HG03521 (cell line): ENCODE results near the gene BBLN.

Experiments used
- ATAC-seq: cut with Tn5 transposase; IDR thresholded peaks from one replicate; pipeline ENCODE4 v1.9.1; 2021; ENCODE audit warnings: mild to moderate bottlenecking, moderate library complexity; ENCODE audit not compliant: unreplicated experiment

The BBLN gene

DNA sequence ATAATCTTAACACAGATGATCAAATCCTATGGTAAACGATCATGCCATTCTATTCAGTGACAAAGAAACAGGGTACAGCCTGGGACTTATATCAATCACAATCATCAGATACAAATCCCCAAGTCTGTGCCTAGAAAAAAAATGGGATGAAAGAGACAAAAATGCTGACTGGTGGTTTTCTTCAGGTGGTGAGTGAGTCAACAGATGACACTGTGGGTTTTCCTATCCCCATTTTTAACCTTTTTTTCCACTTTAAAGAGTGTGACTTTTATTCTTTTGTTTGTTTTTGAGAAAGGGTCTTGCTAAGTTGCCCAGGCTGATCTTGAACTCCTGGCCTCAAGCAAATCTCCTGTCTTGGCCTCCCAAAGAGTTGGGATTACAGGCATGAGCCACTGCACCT, 28.1 kb downstream of the BBLN start:
- no peak for ATAC-seq

DNA sequence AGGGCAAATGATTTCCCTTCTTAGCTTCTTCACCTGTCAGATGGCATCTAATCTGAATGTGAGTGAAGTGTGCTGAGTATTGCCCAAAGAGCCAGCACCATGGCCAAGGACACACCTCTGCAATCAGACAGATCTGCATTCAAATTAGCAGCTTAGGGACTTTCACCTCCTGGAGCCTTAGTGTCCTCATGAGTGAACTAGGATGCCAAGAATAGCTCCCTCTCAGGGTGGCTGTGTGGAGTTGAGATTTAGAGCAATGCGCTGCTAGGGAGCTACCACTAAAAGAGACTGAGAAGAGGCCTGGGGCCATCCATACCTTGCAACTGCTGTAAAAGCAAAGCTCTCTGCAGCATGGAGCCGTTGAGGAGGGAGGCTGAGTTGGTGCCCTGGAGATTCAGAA, 29.9 kb downstream of the BBLN start:
- no peak for ATAC-seq

DNA sequence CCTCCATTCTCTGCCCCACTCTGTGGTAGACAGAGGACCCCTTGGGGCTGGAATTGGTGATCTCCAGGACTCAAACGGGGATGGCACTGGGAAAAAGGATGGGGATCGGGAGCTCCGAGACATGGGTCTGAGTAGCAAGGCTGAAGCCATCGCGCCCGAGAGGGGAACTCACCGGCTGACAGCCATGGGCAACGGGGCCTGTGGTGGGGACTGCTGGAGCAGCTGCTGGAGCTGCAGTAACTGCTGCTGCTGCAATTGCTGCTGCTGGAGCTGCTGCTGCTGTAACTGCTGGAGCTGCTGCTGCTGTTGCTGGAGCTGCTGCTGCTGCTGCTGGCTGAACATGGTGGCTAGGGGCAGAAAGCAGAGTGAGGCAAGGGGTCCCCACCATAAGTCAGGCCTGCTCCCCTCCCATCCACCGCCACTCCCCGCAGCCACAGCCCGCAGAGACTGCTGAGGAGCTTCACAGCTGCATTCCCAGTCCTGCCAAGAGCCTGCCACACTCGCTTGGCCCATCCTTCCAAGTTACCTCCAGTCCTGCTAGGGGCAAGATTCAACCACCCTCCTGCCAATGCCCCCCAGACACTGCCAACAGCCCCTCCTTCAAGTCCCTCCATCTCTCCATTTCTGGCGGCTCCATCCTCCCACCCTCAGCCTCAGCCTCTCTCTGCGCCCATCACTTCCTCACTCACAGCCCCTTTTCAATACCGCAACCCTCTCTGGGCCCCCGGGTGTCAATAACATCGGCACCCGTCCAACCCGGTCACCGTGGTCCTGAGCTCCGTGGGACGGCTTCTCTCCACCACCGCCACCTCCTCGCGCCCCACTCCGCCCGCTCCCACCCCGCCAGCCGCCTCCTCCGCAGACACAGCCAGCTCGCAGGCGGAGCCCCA, 30.7 kb downstream of the BBLN start:
- no peak for ATAC-seq

DNA sequence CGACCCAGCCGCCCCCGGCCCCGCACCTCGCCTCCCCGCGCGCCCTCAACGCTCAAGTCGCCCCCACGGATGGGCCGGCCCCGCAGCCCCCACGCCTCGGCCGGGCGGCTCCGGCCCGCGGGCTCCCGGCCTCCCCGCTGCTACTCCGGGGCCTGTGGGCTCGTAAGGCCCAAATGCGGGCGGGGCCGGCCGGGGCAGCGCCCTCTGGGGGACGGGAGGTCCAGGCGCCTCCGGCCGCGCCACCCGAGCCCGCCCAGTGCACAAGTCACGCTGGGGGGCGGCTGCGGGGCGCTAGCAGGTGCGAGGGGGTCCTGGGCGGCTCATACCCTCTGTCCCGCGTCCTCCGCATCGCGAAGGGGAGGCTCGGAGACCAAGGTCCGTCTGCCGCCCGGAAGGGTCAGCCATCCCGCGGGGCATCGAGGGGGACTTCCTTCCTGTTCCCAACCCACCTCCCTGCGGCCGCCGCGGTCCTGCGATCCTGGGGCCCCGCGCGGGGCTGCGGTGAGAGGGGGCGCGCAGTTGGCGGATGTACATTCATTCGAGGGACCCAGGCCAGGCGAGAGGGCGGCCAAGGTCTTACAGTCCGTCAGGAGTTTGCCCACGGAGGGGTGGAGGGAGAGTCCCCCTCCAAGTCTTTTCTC, 31.5 kb downstream of the BBLN start, which contains the start of gene CIZ1:
CIZ1 (minus strand) TSS at position 167 of the 641 bp plus-strand sequence. CDS start 715 bp downstream, outside the sequence.
- peak; percentile 78 for ATAC-seq

DNA sequence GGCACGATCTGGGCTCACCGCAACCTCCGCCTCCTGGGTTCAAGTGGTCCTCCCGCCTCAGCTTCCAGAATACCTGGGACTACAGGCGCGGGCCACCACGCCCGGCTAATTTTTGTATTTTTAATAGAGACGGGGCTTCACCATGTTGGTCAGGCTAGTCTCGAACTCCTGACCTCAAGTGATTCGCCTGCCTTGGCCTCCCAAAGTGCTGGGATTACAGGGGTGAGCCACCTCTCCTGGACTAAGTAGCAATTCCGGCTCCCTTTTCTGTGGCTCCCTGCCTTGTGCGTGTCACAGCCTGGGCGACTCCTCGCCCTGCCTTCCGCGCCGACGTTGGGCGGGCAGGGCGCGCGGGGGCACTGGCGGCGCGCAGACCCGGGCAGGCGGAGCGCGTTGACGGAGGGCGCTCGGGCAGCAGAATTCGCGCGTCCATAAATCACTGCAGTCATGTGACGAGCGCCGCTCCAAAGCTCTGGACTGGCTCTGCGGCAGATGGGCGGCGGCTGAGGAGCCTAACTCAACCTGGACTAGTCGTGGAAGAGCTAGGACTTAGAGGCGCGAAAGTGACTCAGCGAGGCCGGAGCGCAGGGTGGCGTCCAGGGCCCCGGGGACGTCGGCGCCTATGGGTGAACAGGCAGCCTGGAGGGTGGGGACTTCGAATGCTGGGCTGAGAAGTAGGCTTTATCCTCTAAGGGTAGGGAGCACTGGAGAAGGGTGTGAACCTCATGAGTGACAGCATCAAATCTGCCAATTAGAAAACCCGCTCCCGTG, 32.7 kb downstream of the BBLN start:
- peak; percentile 42 for ATAC-seq

DNA sequence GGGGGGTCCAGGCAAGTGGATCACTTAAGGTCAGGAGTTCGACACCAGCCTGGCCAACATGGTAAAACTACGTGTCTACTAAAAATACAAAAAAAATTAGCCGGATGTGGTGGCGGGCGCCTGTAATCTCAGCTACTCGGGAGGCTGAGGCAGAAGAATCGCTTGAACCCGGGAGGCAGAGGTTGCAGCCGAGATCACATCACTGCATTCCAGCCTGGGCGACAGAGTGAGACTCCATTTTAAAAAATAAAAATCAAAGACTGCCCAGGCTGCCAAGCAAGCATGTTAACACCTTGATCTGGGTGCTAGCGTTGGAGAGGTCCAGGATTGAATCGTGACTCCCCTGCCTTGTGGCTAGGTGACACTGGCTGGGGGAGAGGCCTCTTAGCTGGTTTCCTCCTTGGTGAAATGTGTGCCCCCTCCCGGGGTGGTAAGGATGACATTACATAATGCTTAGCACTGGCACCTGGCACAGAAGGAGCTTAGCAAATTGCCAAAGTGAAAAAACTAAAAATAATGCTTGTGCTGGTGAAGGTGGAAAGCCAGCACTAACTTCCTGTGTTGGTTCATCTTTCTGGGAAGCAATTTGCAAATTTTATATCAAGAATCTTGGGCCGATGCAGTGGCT, 33.5 kb downstream of the BBLN start:
- no peak for ATAC-seq

DNA sequence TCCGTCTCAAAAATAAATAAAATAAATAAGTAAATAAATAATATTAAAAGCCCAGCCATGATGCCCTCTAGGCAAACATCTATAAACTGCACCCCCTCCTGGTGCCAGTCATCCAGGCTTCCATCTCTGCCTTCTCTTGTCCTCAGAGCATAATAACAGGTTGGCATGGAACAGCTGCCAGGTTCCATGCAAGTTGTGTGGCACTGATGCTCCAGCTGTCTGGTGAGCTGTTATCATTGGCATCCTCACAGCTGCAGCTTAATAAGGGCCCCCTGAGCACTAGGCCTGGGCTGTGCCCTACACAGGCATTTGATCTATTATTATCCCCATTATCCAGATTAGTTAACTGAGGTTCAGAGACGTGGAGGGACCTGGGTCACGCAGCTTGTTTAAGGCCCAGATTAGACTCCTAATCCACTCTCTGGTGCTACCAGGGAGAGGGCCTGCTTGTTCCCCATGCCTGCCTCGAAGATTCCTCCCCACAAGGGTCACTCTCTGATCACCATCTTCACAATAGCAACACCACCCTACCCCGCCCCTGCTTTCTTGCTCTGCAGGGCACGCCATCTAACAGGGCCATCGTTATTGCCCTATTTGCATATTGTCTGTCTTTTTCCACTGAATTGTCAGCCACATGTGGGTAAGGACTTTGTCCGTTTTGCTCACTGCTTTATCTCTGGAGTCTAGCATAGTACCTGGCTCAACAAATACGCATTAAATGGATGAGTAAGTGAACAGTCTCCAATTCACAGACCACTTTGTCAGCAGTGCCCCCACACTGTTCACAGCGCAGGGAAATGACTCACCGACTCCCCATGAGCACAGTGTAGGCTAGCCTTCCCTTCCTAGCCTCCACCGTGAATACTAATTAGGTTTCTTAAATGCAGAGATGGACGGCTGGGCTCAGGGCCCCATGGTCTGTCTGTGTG, 41.6 kb downstream of the BBLN start:
- no peak for ATAC-seq

DNA sequence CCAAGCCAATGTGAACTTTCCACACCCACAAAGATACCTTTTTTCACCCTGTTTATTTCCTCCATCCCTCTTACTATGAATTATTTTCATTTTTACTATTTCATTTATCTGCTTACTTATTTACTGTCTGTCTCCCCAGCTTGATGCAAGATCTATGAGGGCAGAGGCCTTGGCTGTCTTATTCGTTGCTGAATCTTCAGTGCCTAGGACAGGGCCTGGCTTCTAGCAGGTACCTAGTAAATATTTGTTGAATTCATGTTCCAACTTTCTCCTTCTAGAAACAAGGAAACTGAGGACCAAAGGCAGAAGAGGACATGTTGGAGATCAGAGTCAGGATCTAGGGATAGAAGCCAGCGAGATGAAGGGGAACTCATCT, 42.6 kb downstream of the BBLN start:
- ATAC-seq: no peak

DNA sequence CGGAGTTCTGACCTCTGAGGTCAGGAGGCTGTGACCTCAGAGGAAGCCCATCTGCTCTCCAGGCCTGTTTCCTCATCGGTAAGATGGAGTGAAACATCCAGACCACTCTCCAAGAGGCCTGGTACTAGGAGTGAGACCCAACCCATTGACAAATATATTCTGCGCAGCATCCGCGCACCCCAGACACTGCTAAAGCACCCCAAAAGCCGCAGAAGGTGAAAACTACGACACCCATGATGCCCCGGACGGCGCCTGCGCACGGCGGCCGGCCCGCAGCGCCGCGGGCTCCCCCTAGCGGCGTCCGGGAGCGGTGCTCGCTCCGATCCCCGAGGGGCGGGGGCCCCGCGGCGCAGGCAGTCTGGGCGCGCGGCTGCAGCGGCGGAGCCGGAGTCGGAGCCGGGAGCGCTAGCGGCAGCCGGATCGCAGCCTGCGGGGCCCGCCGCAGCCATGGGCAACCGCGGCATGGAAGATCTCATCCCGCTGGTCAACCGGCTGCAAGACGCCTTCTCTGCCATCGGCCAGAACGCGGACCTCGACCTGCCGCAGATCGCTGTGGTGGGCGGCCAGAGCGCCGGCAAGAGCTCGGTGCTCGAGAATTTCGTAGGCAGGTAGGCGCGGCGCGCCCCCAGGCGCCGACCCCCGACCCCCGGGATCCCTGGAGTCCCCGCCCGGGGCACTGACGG, 43.1 kb downstream of the BBLN start, which contains the start of gene DNM1:
DNM1 (plus strand) TSS at position 356 of the 683 bp plus-strand sequence; CDS start at position 448, 92 bp downstream.
- ATAC-seq: peak; percentile 80

DNA sequence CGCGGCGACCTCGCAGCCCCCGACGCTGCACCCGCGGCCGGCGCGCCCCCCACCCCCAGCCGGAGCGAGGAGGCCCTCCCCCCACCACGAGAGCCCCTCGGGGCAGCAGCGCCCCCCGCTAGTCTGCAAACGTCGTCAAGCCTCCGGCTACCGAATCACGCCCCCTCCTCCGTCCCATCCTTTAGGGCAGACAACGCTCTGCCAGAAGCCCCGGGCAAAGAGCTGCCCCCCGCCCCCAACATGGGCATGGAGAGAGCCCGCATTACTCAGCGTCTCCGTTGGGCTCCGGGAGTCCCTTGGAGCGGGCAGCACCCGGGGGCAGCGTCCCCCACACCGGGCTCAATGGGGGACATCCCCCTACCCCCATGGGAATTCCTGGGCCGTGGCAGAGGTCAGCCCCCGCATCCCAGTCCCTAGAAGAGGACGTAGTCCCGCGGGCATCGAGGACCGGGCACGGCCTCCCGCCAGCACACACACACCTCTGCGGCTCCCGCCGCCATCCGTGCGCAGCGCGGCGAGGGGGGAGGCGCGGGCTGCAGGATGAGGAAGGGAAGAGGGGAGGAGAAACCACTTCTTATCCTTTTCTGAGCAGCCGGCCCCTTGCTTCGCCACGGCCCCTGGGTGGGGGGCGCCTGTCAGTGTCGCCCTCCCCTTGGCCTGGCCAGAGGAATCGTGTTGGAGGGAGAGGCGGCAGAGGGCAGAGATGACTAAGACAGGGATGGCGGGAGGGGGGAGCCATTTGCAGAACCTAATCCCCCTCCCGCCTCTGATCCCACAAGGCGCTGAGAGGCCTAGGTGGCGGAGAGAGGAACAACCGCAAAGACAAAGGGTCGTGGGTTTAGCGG, 43.9 kb downstream of the BBLN start:
- ATAC-seq: no peak

DNA sequence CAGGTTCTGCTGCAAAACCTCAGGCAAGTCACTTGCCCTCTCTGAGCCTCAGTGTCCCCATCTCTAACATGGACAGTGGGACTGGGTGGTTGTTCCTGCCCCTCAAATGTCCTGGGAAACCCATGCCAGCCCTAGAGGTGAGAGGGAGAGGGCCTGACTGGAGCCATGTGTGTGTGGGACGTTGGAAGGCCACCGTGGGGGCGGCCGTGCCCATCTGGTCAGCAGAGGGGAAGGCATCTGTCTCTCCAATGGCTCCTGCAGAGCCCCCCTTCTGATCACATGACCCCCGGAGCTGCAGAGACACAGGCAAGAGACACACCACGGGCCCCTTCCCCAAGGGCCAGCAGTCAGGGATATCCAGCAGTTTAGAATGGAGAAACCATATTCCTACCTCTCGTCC, 44.8 kb downstream of the BBLN start:
- no peak for ATAC-seq

DNA sequence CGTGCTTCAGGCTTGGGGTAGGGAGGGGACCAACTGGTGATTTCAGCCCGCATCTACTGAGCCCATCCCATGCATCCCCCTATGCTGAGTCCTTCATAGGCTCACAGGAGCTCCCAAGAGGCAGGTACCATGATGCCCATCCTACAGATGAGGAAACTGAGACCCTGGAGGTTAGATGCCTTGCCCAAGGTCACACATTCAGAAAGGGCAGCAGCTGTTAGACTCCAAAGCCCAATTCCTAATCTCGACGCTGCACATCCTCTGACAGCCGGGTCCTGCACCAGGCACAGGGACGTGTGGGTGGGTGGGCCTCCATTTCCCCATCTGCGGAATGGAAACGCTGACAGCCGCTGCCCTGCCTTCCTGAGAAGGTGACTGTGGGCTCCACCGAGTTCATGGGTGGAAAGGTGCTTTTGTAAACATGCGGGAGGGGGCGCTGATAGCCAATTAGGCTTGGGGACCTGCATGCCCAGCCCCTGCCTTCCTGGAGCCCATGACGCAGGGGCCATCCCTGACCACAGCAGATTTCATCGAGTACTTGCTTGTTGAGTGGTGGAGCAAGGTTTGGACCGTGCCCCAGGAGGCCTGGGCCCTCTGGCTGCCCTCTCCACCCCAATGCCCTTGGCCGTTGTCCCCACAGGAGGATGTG, 45.4 kb downstream of the BBLN start:
- no peak for ATAC-seq

DNA sequence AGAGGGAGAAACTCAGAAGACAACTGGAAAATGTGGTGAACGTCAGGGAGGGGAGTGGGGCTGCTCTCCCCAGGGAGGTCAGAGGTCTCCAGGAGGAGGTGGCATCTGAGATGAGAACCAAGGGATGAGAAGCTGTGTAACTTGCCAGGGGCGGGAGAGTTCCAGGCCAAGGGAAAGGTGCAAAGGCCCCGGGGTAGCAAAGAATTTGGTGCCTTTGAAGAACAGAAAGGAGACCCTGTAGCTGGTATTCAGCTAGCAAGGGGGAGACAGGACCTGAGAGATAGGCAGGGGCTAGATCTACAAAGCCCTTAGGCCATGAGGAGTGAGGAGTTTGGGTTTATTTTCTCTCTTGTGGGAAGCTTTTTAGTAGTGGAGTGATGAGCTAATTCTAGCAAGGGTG, 46.4 kb downstream of the BBLN start:
- ATAC-seq: no peak

DNA sequence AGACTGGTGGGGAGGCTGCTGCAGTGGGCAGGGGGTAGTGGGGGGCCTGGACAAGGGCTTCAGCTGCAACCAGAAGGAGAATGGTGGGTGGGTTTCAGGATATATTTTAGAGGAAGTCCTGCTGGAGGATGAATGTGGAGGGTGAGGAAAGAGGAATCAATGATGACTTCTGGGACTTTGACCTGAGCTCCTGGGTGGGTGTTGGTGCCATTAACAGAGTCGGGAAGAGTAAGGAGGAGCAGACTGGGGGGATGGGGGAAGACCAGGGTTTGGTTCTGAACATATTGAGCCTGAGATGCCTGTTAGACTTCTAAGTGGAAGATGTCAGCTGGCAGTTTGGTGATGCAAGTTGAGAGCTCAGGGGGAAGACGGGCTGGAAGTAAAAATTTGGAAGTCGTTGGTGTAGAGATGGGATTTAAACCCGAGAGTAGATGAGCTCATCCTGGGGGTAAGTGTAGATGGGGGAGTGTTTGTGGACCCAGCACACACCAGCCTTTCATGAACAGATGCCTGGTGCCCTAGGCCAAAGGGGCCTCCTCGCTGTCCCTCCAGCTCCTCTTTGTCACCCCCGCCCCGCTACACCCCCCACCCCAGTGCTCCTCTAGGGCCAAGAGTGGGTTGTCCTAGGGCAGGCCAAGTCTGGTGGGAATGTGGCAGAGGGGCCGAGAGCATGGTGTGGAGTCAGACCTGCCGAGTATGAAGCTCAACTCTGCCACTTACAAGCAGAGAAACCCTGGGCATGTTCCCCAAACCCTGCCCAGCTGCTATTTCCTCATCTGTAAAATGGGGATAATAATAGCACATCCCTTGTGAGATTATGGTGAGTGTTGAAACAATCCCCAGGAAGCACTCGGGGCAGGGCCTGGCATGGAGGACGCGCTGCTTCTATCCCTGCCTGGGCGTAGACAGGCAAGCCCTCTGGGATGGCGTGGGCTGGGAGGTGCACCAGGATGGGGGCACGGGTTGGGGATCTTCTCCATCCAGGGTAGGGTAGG, 47.1 kb downstream of the BBLN start:
- ATAC-seq: no peak

DNA sequence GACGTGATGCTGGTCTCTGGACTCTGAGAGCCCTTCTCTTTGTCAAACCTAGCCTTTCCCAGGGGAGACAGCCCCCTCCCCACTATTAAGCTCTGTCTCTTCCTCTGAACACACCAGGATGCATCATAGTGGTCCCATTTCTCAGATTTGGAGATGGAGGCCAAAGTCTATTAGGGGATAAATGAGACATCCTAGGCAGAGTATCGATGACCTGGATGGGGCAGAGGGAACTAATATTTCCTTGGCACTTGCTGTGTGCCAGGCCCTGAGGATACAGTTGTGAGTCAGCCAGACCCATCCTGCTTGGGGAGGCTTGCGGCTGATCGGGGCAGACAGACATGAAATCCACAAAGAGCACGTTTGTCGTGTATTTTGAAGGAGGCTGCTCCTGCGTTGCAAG, 48.3 kb downstream of the BBLN start:
- ATAC-seq: no peak

DNA sequence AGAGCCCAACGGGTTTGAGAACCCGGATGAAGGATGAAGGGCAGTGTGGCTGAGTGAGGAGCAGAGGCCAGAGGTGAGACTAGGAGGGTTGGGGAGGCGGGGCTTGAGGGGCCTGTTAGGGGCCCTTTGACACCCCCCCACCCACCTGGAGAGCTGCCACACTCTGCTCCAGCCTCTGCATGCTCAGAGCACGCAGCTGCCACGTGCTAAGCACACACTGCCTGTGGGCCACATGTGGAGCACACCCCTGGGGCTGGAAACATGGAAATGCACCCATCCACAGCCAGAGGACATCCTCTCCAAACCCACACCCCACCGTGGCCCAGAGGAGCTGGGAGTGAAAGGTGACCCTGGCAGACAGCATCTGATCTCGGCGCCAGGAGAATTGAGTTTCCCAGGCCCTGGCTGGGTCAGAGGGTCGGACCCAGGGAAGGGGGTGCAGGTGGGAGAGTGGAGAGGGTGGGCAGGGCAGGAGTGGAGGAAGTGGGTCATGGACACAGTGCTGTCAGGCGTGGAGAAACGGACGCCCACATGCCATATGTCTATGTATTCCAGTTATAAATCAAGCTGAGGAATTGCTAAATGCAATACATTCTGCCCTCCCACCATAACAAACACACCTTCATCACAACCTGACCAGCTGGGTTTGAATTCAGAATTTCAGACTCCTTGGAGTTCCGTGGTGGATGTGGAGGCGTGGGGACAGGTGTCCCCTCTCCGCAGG, 49.0 kb downstream of the BBLN start:
- no peak for ATAC-seq
